ENCODE measurements around the gene TUBA3C. TPM values are rescaled to one million over a fixed set of nuclear protein-coding genes. Genes with fewer than 3 reads are reported as not detected.

Gene TUBA3C
- total RNA-seq, 1 experiment from 2014 or later = not detected

DNA sequence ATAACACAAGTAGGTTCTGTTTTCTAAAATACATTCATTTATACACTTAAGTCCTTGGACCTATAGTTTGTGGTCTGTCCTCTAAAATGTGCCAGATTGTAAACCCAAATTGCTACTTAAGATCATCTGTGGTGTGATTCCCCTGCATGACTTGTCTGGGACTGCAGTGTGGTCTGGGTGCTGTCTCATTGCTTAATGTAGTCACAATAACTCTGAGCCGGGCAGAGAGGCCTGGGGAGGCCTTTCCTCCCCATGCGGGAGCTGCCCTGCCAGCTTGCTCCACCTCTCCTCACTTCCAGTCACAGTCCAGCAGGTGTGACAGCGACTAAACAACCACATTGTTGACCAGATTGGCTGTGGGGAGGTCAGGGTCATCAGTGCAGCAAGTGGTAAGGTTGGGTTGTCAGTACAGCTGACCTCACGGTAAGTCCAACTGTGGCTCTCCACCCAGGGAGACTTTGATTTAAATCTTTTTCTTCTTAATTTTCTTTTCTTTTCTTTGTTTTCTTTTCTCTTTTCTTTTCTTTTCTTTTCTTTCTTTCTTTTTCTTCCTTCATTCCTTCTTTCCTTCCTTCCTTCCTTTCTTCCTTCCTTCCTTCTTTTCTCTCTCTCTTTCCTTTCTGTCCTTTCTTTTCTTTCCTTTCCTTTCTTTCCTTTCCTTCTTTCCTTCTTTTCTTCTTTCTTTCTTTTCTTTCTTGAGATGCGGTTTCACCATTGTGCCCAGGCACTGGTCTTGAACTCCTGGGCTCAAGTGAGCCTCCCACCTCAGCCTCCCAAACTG, 4.4 kb upstream of the TUBA3C start:
- no peak overlapping the region for H2BK20ac ChIP-seq (ENCODE audit: low read depth, low read length, poor library complexity, severe bottlenecking)
- H3K14ac ChIP-seq (ENCODE audit: insufficient read depth, low read length) = no peak overlapping the region
- Mint-ChIP-seq H3K9me3 (peaks cover 95 to 97% of the 10 kb centered on the region in 2 experiments), H3K27ac (no peak overlapping the region), H3K4me1 (no peaks in the 10 kb centered on the region), H3K4me3 (no peak overlapping the region), H3K27me3 (ENCODE audit: low read depth) (peaks cover 5% of the 10 kb centered on the region), H3K36me3 (ENCODE audit: insufficient read depth in 1 of 3, low read depth in 3 of 3) (peaks cover 22 to 46% (median 29%) of the 10 kb centered on the region in 3 experiments)
- DNase-seq = no peak
- H3K9ac ChIP-seq (ENCODE audit: extremely low read depth, insufficient read length, low read length) = no peak overlapping the region
- no peaks in the 10 kb centered on the region for H3K4me1 ChIP-seq (ENCODE audit: insufficient read depth, low read length)
- no peak overlapping the region for H4K8ac ChIP-seq (replicated peaks; ENCODE audit: insufficient read length, low read depth, low read length)
- H4K91ac ChIP-seq (ENCODE audit: insufficient read length, low read depth, low read length) = no peak overlapping the region
- no peak overlapping the region for H4K5ac ChIP-seq (ENCODE audit: insufficient read length, low read depth, low read length)
- H2BK120ac ChIP-seq (ENCODE audit: low read depth, low read length, poor library complexity, severe bottlenecking) = no peak overlapping the region
- H3T11ph ChIP-seq (ENCODE audit: low read length) = no peak overlapping the region
- no peak overlapping the region for H3K4ac ChIP-seq (ENCODE audit: low read depth, low read length)
- no peak overlapping the region for H3K27ac ChIP-seq (ENCODE audit: insufficient read length, low read depth, low read length)
- H3K79me2 ChIP-seq (ENCODE audit: insufficient read depth, low read length) = no peaks in the 10 kb centered on the region
- H3K4me2 ChIP-seq (ENCODE audit: insufficient read depth, insufficient read length, low read length) = no peak overlapping the region
- no peaks in the 10 kb centered on the region for H3K79me1 ChIP-seq (ENCODE audit: insufficient read depth, low read depth, low read length, poor library complexity, severe bottlenecking)
- no peak overlapping the region for H2BK5ac ChIP-seq (ENCODE audit: insufficient read length, low read length)
- no peak overlapping the region for H2BK12ac ChIP-seq (ENCODE audit: insufficient read length, low read depth, low read length)
- no peak overlapping the region for H2BK15ac ChIP-seq (ENCODE audit: low read depth, low read length)
- H3K27me3 ChIP-seq (ENCODE audit: insufficient read depth, low read length) = no peaks in the 10 kb centered on the region
- H3K9me3 ChIP-seq (ENCODE audit: control insufficient read depth, low read depth, low read length) = peaks cover 74% of the 10 kb centered on the region
- H3K23me2 ChIP-seq (ENCODE audit: insufficient read length, low read depth, low read length, poor library complexity, severe bottlenecking) = no peaks in the 10 kb centered on the region
- WGBS (ENCODE audit: extremely low coverage, insufficient read length, low lambda C conversion rate) = no CpG with 5 or more reads among the region's 5 CpGs
- H2AFZ ChIP-seq (ENCODE audit: low read length) = no peak overlapping the region
- no peaks in the 10 kb centered on the region for H4K20me1 ChIP-seq (ENCODE audit: control insufficient read depth, insufficient read depth, insufficient read length)
- H3K56ac ChIP-seq (ENCODE audit: insufficient read length, low read depth, low read length) = no peak overlapping the region
- no peak overlapping the region for H3K18ac ChIP-seq (ENCODE audit: insufficient read length, low read depth, low read length)
- H3K23ac ChIP-seq (ENCODE audit: insufficient read length, low read depth, low read length) = no peak overlapping the region
- H2AK5ac ChIP-seq (ENCODE audit: insufficient read length, low read length) = no peak overlapping the region
- TF ChIP-seq, protein P1, sequence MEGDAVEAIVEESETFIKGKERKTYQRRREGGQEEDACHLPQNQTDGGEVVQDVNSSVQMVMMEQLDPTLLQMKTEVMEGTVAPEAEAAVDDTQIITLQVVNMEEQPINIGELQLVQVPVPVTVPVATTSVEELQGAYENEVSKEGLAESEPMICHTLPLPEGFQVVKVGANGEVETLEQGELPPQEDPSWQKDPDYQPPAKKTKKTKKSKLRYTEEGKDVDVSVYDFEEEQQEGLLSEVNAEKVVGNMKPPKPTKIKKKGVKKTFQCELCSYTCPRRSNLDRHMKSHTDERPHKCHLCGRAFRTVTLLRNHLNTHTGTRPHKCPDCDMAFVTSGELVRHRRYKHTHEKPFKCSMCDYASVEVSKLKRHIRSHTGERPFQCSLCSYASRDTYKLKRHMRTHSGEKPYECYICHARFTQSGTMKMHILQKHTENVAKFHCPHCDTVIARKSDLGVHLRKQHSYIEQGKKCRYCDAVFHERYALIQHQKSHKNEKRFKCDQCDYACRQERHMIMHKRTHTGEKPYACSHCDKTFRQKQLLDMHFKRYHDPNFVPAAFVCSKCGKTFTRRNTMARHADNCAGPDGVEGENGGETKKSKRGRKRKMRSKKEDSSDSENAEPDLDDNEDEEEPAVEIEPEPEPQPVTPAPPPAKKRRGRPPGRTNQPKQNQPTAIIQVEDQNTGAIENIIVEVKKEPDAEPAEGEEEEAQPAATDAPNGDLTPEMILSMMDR (conservative IDR thresholded peaks at IDR 0.05) = no peak
